A549 treated with dexamethasone at 1 μM for 4 hours (cell line): ENCODE results near the gene KRIT1. TPM values are rescaled to one million over a fixed set of nuclear protein-coding genes. Genes with fewer than 3 reads are reported as not detected.

Experiments
- total RNA-seq: library from RNA; stranded (reverse); fragments of 200-300 nt; extraction: Qiagen RNA extraction; gene quantifications from 5 replicates; pipeline ENCODE4 v1.2.3, GENCODE V29; 2022

Gene KRIT1
- total RNA-seq = 18.5 to 29.9 TPM (median 25.3 TPM) in 5 replicates

DNA sequence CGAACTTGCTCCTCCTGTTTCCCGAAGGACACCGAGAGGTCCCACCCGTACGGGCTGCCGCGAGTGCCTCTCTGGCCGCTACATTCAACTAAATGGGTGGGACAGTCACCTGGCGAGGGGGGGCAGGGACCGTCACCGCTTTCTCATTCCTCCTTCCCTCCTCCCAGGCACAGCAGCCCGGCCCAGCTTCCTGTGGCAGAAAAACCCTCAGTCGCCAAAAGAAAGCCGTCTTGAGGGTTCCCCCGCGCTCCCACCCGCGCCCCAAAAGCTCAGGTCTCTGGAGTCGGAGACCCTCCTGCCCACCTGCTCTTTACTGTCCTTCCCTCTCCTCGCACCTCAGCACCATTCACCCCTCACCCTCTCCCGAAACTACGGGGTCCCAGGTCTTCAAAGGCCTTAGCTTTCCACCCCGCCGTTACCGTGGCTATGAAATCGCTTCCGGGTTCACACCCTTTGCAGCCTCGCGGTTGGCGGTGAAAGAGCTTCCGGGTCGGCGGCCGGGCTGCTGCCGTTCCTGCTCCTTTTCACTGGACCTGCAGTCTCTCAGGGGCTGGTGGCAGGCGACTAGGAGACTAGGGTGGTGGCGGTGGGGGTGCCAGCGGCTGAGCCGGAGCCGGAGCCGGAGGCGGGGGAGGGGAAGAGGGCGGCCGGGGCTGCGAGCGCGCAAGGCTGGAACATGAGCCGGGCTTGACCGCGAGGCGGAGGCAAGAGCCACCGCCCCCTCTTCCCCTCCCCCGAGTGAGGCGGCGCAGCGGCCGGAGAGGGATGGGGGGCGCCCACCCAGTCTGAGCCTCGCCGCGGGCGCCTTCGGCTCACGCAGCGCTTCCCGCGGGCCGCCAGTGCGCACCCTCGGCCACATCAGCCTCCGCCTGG lies at the start of gene KRIT1, which contains the start of gene ANKIB1:
Gene KRIT1 (minus strand): TSS at position 428 of the 873 bp plus-strand sequence. CDS start 3,779 bp downstream, outside the sequence.
Gene ANKIB1 (plus strand): TSS at position 488 of the 873 bp plus-strand sequence. CDS start 49,005 bp downstream, outside the sequence.

DNA sequence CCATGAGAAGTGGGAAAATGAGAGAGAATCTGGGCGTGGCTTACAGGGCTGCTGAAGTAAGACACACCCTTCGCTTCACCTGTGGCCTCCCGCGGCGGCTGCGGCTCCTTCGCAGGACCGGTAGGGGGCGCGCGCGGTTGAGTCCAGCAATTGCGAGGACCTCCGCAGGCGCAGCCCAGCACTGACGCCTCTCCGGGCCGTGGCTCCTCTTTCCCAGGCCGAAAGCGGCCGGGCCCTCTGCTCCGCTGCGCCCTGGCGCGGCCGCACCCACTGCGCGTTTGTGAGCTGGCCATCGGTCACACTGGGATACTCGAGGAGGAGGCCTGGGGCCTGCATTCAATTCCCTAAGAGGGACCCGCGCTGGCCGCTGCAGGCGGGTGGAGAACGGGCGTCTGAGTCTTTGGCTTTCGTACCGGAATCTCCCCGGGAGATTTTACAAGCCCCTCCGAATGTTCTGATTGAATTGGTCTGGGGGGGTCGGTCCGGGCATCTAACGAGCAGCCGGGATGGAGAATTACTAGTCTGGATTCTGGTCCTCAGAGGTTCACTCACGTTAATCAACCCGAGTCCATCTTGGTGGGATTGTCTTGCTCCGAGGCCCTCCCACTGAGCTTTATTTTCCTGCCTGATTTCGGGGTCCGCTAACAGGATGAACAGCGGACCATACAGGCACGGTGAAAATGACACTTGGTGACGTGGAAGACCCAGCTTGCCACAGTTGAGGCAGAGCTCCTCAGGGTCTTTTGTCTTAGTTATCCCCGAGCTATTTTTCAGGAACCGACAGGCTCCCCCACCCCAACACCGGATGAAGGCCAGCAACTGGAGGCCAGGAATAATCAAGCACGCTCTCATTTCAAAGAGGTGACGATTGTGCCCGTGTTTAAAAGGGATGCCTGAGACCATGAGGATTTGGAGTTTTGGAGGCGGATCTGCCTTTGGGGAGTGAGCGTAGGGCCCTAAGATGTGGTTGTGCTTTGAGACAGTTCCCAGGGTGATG lies 66.5 kb downstream of the KRIT1 start, which contains the start of gene LRRD1:
Gene LRRD1 (minus strand): TSS at position 215 of the 997 bp plus-strand sequence. CDS start 13,940 bp downstream, outside the sequence.

Other genes with a start within 250 kb of the KRIT1 start
- gene CYP51A1, start 111.4 kb downstream of the KRIT1 start, total RNA-seq = 47.8 to 55.6 TPM (median 48.9 TPM) in 5 replicates
- not detected in 5 replicates for gene LRRD1, start 66.8 kb downstream of the KRIT1 start, total RNA-seq
- gene ANKIB1, start 60 bp upstream of the KRIT1 start, total RNA-seq = 15.9 to 29.6 TPM (median 24.0 TPM) in 5 replicates
- gene GATAD1, start 201.6 kb upstream of the KRIT1 start, total RNA-seq = 16.3 to 18.7 TPM (median 17.3 TPM) in 5 replicates
- 0.04 TPM in 2 of 5 replicates, not detected in the others for gene ERVW-1, start 232.0 kb upstream of the KRIT1 start, total RNA-seq